Fibroblast of lung (primary cell): ENCODE measurements around the gene ME2.

ENCODE experiments used
- EZH2 ChIP-seq: IDR thresholded peaks from 2 replicates; pipeline ENCODE4 v1.5.1; 2012; ENCODE audit warnings: low read length, control low read depth, mild to moderate bottlenecking; ENCODE audit errors: missing control alignments
- TF ChIP-seq, protein P1 (sequence below), 2 donors: IDR thresholded peaks in 1 of 2; conservative IDR thresholded peaks in 1 of 2; 1 replicate in 1 of 2; 2 replicates in 1 of 2; pipeline ENCODE4 v1.5.1; 2011 to 2012; ENCODE audit warnings: low read length in 2 of 2, control low read depth in 1 of 2, inconsistent platforms in 1 of 2, low read depth in 1 of 2, mild to moderate bottlenecking in 1 of 2

GRCh38 chr18:50861617-50862016 is 17.3 kb upstream of the ME2 start:
- TF ChIP-seq, protein P1, sequence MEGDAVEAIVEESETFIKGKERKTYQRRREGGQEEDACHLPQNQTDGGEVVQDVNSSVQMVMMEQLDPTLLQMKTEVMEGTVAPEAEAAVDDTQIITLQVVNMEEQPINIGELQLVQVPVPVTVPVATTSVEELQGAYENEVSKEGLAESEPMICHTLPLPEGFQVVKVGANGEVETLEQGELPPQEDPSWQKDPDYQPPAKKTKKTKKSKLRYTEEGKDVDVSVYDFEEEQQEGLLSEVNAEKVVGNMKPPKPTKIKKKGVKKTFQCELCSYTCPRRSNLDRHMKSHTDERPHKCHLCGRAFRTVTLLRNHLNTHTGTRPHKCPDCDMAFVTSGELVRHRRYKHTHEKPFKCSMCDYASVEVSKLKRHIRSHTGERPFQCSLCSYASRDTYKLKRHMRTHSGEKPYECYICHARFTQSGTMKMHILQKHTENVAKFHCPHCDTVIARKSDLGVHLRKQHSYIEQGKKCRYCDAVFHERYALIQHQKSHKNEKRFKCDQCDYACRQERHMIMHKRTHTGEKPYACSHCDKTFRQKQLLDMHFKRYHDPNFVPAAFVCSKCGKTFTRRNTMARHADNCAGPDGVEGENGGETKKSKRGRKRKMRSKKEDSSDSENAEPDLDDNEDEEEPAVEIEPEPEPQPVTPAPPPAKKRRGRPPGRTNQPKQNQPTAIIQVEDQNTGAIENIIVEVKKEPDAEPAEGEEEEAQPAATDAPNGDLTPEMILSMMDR (conservative IDR thresholded peaks at IDR 0.05 in 1 of 2, IDR thresholded peaks at IDR 0.05 in 1 of 2; ENCODE audit: low read depth in 1 of 2, low read length in 2 of 2): no peak
- no peak for TF ChIP-seq EZH2
